MM.1S (cell line): ENCODE measurements around the gene INO80.

Experiments used
- CTCF ChIP-seq: fragments of 300-600 bp; sonication (generic); IDR thresholded peaks from 2 replicates; pipeline ENCODE4 v1.5.1; 2016; ENCODE audit warnings: antibody characterized with exemption, low read length, mixed read lengths
- EZH2 ChIP-seq: fragments of 300-600 bp; sonication (generic); optimal IDR thresholded peaks from 2 replicates; pipeline ENCODE3; 2017; ENCODE audit warnings: low read depth, mild to moderate bottlenecking, antibody characterized with exemption, low read length, mixed read lengths

DNA sequence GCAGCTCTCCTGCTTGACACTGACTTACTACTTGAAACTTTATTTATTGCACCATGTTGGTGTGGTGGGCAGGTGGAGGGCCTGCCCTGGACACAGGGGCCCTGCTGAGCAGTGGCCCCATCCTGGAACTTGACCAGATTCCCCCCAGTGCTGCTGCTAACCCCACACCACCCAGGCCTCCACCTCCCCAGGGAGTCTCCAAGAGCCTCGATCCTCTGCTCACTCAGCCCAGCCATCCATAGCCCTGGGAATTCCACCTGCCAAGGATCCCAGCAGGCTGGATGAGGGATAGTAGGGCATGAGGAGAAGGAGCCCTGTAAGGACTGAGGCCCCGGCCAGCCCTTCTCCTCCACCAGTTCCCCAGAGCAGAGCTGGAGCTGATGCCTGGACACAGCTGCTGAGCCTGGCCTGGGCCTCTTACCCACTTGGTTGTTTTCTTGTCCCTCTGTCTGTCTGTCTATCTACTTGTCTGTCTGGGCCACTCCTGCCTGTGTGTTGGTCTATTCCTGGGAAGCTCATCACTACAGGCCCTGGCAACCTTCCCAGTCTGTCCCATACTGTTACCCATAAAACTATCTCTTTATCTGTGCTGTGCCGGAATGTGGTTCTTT lies 160.0 kb downstream of the INO80 start:
- TF ChIP-seq CTCF (no peak), EZH2 (no peak)
